ENCODE measurements around the gene CDK13.
"Not testable (repeated sequence)": the region's sequence is repeated elsewhere in the genome, so short reads cannot be mapped to it uniquely, and the experiment has no call there.

CDK13 gene

DNA sequence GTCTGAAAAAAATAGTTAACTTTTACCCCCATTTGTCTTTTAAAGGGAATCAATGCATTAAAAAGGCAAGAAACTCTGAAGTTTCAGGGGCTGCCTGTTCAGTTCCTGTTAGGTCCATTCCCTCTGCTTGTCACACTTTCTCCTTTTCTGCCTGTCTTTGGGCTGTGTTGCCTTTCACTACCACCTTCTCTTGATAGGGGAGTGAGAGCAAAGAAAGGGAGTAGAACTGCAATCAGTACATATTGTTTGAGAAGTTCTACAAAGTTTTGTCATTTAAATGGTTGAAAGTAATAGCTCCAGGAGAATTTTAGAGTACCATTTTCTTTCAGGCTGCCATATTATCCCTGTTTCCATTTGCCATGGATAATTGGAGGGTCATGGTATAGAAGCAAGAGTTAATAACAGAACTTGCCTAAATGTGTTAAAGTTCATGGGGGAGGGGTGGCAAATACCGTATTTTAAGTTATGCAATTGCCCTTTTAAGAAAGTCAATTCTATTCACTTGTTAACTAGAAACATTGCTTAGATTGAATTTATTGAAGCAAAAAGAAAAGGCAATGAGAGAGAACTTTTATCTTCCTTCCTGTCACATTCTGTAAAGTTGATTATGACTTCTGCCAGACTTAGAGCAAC lies 145.8 kb downstream of the CDK13 start:
- DNase-seq (ENCODE audit: low spot score) (no peak), FAIRE-seq (no peak)

DNA sequence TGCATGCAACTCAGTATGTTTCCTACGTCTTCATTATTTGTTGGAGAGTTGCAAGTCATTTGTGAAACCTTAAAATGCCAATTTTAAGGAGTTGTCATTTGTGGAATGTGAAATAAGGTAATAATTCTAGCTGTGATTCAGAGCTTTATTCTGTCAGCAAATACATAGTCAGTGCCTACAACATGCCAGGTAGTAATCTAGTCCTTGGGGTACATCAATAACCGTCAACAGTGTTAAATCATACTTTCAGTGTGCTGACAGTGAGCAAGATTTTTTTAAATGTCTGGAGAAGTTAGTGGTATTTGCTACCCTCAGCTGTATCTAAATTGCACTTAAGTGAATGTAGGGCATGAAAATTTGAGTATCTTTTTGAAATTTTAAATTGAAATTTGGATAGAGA lies 147.7 kb downstream of the CDK13 start:
- no peak for DNase-seq (ENCODE audit: low spot score)
- no peak for FAIRE-seq

DNA sequence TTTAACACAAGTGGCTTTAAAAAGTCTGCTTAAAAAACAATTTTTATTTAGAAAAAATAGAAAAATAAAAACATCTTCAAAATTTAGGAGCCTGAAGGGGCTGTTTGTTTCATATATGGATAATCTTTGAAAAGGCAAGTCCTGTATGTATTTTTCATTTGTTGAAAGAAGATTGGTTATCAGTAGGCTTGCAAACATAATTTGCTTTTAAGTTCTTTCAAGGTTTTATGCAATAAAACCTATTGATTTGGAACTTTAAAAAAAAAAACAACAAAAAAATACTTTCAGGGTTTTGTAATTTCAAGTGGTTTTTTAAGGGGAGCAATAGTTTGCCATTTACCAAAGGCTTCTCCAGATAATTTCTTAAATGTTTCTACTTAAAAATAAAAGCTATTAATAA lies 148.8 kb downstream of the CDK13 start:
- no peak for FAIRE-seq

DNA sequence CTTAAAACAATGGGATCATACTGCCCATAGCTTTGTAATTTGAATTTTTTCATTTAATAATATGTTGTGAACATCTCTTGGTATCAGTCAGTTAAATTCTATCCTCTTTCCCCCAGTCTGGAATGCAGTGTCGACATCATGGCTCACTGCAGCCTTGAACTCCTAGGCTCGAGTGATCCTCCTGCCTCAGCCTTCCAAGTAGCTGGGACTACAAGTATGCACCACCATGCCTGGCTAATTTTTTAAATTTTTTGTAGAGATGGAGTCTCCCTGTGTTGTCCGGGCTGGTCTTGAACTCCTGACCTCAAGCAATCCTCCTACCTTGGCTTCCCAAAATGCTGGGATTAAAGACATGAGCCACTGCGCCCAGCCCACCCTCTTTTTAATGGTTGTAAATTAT lies 149.8 kb downstream of the CDK13 start:
- FAIRE-seq (no peak), DNase-seq (ENCODE audit: low spot score) (no peak)

More for the DNA sequence above, 148.8 kb downstream of the CDK13 start:
- DNase-seq (ENCODE audit: low spot score), result no peak

DNA sequence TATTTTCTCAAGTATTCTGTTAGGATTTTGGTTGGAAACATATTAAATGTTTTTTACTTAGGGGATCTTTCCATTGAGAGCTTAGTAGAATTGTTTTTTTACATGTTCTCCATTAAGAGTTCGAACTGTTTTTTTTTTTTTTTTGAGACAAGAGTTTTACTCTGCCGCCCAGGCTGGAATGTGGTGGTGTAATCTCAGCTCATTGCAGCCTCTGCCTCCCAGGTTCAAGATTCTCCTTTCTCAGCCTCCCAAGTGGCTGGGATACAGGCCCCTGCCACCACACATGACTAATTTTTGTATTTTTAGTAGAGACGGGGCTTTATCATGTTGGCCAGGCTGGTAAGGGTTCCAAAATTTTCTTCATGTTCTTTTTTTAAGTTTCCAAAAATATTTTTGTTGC lies 151.1 kb downstream of the CDK13 start:
- DNase-seq (ENCODE audit: low spot score), result no peak
- FAIRE-seq, result no peak

DNA sequence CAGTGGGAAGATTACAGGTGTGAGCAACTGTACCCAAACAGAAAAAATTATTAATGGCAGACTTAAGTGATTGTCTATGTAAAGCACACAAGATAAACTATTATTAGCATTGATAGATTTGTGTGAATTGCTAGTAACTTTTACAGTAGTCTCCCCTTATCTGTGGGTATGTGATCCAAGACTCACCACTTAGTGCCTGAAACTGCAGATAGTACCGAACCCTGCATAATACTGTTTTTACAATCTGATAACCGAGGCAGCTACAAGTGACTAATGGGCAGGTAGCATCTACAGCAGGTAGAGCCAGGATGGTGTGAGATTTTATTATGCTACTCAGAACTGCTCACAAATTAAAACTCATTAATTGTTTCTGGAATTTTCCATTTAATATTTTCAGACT lies 152.8 kb downstream of the CDK13 start:
- FAIRE-seq, result no peak
- DNase-seq (ENCODE audit: low spot score), result no peak

DNA sequence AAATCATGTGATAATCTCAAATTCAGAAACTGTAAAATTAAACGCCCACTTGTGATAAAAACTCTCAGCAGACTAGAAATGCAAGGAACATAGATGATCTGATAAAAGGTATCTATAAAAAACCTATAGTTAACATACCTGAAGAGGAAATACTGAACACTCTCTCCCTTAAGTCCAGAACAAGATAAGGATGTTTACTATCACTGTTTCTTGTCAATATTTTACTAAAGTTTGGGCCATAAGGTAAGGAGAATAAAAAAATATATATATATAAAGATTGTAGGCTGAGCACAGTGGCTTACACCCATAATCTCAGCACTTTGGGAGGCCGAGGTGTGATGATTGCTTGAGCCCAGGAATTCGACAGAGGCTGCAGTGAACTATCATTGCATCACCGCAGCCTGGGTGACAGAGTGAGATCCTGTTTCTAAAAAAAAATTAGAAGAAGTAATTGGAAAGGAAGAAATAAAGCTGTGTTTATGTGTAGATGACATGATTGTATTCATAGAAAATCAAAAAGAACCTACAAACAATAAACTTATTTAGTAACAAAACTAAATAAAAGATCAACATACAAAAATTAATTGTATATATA lies 155.9 kb downstream of the CDK13 start:
- DNase-seq (ENCODE audit: low spot score) (no peak), FAIRE-seq (no peak)

DNA sequence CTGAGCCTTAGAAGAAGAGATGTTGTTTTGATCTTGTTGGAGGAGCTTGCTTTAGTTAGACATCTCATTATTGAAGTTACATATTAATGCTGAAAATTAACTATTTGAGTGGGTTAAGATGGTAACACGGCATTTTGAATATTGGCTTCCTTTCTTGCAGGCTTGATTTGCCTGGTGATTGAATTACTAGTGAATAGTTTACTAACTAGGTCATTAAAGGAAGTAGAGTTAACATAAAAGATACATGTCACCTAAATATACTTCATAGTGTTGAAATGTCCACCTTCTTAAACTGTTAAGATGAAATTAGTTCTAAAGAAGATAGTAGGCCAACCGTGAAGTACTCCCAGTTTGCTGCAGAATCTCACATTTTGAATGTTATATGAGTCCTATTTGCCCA lies 165.9 kb downstream of the CDK13 start:
- no peak for DNase-seq (ENCODE audit: low spot score)

DNA sequence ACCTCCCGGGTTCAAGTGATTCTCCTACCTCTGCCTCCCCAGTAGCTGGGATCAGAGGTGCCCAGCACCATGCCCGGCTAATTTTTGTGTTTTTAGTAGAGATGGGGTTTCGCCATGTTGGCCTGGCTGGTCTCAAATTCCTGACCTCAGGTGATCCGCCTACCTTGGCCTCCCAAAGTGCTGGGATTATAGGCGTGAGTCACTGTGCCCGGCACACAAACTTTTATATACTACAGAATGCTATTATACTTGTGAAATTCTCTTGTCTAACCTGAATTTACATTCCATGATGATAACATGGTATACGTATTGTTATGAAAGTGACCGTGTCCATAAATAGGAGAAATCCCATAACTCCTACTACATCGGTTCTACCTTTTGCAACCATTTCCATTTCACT lies 167.1 kb downstream of the CDK13 start:
- FAIRE-seq; DNase-seq (ENCODE audit: low spot score): not testable (repeated sequence)

More for the DNA sequence above, 165.9 kb downstream of the CDK13 start:
- FAIRE-seq, result no peak

DNA sequence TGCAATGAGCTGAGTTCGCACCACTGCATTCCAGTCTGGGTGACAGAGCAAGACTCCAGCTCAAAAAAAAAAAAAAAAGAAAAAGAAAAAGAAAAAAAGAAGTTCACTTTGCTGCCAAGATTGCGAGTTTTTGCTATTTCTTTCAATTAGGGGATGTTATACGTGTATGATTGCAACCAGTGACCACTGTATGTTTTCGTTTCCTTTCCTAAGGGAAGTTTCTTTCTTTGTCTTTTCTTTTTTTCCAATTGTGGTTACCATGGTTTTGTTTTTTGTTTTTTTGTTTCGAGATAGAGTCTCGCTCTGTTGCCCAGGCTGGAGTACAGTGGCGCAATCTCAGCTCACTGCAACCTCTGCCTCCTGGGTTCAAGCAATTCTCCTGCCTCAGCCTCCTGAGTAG lies 168.1 kb downstream of the CDK13 start:
- not testable (repeated sequence) for DNase-seq (ENCODE audit: low spot score); FAIRE-seq

DNA sequence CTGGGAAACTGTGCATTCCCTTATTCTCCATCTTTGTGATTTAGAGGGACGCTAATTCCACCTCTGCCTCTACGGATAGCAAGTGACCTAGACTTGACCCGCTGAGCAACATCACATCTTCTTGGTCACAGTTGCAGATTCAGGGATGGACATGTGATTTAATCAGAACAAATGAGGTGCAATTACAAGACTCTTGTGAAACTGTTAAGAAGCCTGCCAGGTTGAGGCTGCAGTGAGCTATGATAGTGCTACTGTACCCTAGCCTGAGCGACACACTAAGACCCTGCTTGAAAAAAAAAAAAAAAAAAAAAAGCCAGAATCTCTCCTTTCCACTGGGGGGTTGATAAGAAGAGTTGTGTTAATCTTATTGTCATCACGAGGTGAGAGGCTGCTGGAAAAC lies 170.0 kb downstream of the CDK13 start:
- no peak for FAIRE-seq
- DNase-seq (ENCODE audit: low spot score), result no peak

DNA sequence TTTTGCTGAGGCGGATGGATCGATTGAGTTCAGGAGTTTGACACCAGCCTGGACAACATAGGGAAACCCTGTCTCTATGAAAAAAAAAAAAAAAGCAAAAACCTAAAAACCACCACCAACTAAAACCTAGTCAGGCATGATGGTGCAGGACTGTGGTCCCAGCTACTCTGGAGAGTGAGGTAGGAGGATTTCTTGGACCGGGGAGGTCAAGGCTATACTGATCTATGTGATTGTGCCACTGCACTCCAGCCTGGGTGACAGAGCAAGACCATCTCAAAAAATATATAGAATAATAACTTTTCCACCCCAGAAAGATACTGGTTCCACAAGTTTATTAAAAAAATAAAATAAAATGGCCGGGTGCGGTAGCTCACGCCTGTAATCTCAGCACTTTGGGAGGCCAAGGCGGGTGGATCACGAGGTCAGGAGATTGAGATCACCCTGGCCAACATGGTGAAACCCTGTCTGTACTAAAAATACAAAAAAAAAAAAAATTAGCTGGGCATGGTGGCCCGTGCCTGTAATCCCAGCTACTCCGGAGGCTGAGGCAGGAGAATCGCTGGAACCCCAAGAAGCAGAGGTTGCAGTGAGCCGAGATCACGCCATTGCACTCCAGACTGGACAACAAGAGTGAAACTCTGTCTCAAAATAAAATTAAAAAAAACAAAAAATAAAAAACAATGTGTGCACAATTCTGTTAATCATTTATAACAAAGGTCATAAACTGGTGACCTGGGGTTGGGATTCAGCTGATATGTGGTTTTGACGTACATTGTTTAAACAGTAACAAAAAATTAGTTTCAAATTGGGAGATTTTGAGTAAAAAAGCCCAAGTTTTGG lies 172.3 kb downstream of the CDK13 start:
- DNase-seq (ENCODE audit: low spot score); FAIRE-seq: not testable (repeated sequence)

DNA sequence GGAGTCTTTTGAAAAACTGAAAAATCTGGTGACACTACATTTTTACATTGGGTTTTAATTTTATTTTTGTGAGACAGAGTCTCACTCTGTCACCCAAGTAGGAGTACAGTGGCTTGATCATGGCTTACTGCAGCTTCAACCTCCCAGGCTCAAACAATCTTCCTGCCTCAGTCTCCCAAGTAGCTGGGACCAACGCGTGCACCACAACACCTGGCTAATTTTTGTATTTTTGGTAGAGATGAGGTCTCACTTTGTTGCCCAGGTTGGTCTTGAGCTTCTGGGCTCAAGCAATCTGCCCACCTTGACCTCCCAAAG lies 172.8 kb downstream of the CDK13 start:
- no peak for DNase-seq (ENCODE audit: low spot score)
- FAIRE-seq, result no peak

DNA sequence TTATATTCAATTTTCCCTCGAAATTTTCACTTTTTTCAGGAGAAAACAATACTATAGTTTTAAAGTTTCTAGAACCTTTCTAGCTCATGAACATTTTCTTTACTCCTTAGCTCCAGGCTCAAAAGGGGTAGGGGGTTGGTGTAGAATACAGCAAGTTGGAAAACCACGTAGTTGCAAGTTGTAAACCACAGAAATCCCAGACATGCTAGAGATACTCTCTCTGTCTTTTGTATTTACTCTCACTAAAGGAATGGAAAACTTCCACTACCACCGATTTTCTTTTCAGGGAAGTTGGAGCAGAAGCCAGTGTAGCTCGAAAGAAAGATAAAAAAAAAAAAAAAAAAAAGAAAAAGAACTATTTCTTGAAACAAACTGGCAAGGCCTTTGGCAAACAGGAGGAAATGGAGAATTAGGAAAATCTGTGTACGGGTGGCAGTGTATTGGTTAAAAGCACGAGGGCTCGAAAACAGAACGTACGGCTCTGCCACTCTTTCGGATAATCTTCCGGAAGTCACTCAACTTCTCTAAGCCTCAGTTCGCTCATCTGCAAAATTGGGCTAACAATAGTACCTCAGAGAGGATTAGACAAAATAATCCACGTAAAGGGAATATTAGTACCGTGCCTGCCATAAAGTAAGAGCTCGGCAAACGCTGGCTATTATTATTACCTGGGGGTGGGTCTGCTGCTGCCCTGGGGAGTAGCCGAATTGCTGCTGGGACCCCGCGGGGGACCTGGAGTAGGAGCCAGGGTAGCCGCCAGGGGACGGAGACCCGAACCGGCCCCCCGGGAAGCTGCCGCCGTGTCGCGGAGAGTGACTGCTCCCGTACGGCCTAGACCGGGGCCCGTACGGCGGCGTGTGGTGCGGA lies 183.7 kb downstream of the CDK13 start:
- DNase-seq (ENCODE audit: low spot score), result no peak
- FAIRE-seq, result no peak

DNA sequence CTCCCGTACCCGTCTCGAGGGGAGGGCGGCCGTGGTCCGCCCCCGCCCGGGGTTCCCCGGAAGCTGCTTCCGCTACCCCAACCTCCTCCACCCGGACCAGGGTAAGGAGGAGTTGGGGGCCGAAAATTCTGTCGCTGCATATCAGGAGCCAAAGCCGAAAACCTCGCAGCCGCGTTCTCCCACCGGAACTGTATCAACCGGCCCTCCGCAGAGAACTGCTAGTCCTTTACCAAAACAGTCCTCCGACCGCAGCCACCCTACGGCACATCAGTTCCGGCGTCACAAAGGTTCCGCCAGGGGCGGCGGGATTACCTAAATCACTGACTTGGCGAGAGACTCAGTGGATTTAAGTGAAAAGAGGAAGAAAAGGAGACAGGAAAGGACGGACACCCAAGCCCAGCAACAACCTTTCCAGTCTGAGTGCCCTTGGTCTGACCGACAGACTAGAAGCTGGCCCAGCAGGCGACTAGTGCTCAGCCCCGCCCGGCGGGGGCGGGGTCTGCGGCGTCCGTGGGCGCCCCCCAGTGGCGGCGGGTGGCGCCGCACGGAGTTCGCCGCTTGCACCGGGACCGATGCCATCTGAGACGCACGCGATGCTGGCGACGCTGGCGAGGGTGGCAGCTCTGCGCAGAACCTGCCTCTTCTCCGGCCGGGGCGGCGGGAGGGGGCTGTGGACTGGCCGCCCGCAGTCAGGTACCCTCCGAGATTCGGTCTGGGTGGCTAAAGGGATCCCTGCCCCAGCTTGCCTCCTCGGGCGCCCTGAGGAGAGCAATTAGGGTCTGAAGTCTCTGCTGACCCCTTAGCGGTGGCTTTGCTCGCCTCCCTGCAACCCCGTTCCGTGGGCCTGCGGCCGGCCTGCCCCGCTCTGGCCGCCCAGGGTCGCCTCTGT lies 184.6 kb downstream of the CDK13 start, which contains the start of the genes MPLKIP and SUGCT:
Gene MPLKIP, minus strand, starts transcription at position 195 of the 889 bp plus-strand sequence. Its CDS starts 55 bp downstream, at position 140.
Gene SUGCT, plus strand, starts transcription at position 578 of the 889 bp plus-strand sequence.
- FAIRE-seq, result peak; percentile 96

DNA sequence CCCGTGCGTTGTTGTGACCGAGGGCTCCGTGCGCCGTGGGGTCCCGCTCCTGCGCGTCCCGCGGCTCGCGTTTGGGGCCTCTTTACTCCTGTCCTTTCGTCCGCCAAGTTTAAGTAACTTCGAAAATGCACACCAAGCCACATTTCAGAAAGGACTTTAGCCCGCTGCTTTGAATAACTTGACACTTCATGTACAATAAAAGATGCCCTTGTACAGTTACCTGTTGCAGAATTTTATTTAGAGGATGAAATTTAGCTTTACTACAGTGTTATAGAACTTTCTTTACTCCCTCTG lies 185.2 kb downstream of the CDK13 start:
- no peak for FAIRE-seq

More for the DNA sequence above, 184.6 kb downstream of the CDK13 start, which contains the start of the genes MPLKIP and SUGCT:
- DNase-seq (ENCODE audit: low spot score), result peak; percentile 95

DNA sequence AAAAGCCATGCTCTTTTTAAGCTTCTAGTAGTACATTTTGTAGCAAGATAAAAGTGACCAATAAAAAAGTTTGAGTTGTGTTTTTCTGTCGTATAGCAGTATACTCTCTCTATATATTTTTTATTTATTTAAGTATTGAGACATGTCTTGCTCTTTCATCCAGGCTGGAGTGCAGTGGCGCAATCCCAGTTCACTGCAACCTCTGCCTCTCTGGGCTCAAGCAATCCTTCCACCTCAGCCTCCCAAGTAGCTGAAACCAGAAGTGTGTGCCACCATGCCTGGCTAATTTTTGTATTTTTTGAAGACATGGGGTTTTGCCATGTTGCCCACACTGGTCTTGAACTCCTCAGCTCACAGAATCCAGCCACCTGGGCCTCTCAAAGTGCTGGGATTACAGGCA lies 187.5 kb downstream of the CDK13 start:
- FAIRE-seq (no peak), DNase-seq (ENCODE audit: low spot score) (no peak)

More for the DNA sequence above, 185.2 kb downstream of the CDK13 start:
- DNase-seq (ENCODE audit: low spot score), result no peak

DNA sequence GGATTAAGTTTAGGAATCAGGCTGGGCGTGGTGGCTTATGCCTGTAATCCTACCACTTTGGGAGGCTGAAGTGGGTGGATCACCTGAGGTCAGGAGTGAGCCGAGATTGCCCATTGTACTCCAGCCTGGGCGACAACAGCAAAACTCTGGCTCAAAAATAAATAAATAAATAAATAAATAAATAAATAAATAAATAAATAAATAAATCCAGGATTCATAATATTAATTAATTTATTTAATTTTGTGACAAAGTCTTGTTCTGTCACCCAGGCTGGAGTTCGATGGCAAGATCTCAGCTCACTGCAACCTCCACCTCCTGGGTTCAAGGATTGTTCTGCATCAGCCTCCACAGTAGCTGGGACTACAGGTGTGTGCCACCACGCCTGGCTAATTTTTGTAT lies 188.9 kb downstream of the CDK13 start:
- FAIRE-seq (no peak), DNase-seq (ENCODE audit: low spot score) (no peak)

DNA sequence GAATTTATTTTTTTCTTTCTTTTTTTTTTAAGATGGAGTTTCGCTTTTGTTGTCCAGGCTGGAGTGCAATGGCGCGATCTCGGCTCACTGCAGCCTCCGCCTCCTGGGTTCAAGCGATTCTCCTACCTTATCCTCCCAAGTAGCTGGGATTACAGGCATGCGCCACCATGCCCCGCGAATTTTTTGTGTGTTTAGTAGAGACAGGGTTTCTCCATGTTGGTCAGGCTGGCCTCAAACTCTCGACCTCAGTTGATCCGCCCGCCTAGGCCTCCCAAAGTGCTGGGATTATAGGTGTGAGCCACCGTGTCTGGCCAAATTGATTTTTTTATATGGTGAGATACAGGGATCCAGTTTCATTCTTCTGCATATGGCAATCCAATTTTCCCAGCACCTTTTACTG lies 189.8 kb downstream of the CDK13 start:
- FAIRE-seq; DNase-seq (ENCODE audit: low spot score): not testable (repeated sequence)

DNA sequence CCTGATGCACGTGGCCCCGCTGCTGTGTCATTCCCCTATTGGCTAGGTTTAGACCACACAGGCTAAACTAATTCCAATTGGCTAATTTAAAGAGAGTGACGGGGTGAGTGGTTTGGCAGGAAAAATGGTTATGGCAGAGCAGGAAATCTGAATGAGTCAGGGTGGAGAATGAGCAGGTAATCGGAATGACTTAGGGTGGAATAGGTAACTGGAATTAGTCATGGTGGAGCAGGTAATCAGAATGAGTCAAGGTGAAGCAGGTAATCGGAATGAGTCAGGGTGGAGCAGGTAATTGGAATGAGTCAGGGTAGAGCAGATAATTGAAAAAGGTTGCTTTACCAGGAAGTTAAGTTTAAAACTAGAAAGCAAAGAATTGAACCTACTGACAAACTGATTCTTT lies 191.9 kb downstream of the CDK13 start:
- DNase-seq (ENCODE audit: low spot score), result not testable (repeated sequence)

More for the DNA sequence above, 191.9 kb downstream of the CDK13 start:
- not testable (repeated sequence) for FAIRE-seq
